Astrocyte (in vitro differentiated cells and primary cell): ENCODE results near the gene CLEC4C. TPM values are rescaled to one million over a fixed set of nuclear protein-coding genes. Genes with fewer than 3 reads are reported as not detected.

ENCODE experiments used
- DNase-seq: peaks from one replicate; pipeline ENCODE4 v3.0.0-alpha.2; 2010; ENCODE audit warnings: low read depth
- FAIRE-seq: peaks from 2 replicates; lab custom pipeline; 2011; peaks lifted over from hg19 to GRCh38; lab: Jason Lieb, UNC
- H2AFZ ChIP-seq: 2 replicates; pipeline ENCODE4 v1.6.0; 2012; ENCODE audit warnings: low read depth, low read length, inconsistent platforms
- H3K27ac ChIP-seq: 2 replicates; pipeline ENCODE4 v1.5.1; 2011; ENCODE audit warnings: low read depth, low read length, inconsistent platforms
- H3K27me3 ChIP-seq: 2 replicates; pipeline ENCODE4 v1.6.0; 2011; ENCODE audit warnings: low read length, inconsistent platforms; ENCODE audit not compliant: insufficient read depth
- H3K36me3 ChIP-seq: 2 replicates; pipeline ENCODE4 v1.5.1; 2011; ENCODE audit warnings: low read length, inconsistent platforms; ENCODE audit not compliant: insufficient read depth
- H3K4me1 ChIP-seq: 2 replicates; pipeline ENCODE4 v1.5.1; 2011; ENCODE audit warnings: low read length, inconsistent platforms; ENCODE audit not compliant: insufficient read depth
- H3K4me2 ChIP-seq: 2 replicates; pipeline ENCODE4 v1.6.0; 2012; ENCODE audit warnings: low read length, inconsistent platforms
- H3K4me3 ChIP-seq: 2 replicates; pipeline ENCODE4 v1.5.1; 2011; ENCODE audit warnings: low read depth, mild to moderate bottlenecking, low read length, inconsistent platforms; ENCODE audit not compliant: insufficient read depth
- H3K79me2 ChIP-seq: 2 replicates; pipeline ENCODE4 v1.6.0; 2012; ENCODE audit warnings: mild to moderate bottlenecking, low read length, inconsistent platforms; ENCODE audit not compliant: insufficient read depth
- H3K9ac ChIP-seq: 2 replicates; pipeline ENCODE4 v1.6.0; 2012; ENCODE audit warnings: mild to moderate bottlenecking, low read length, inconsistent platforms
- H3K9me3 ChIP-seq: 2 replicates; pipeline ENCODE4 v1.5.1; 2012; ENCODE audit warnings: low read depth, mild to moderate bottlenecking, low read length, inconsistent platforms; ENCODE audit not compliant: insufficient read depth
- H4K20me1 ChIP-seq: 2 replicates; pipeline ENCODE4 v1.6.0; 2012; ENCODE audit warnings: low read length, inconsistent platforms; ENCODE audit not compliant: insufficient read depth
- H3K27ac Mint-ChIP-seq: one replicate; pipeline ENCODE4 v1.8.0; 2021; ENCODE audit warnings: mild to moderate bottlenecking, mixed read lengths; ENCODE audit not compliant: unreplicated experiment
- H3K27me3 Mint-ChIP-seq: one replicate; pipeline ENCODE4 v1.8.0; 2021; ENCODE audit warnings: low read depth, mixed read lengths; ENCODE audit not compliant: unreplicated experiment
- H3K36me3 Mint-ChIP-seq: one replicate; pipeline ENCODE4 v1.8.0; 2021; ENCODE audit warnings: low read depth, mixed read lengths; ENCODE audit not compliant: unreplicated experiment
- H3K4me1 Mint-ChIP-seq: one replicate; pipeline ENCODE4 v1.8.0; 2021; ENCODE audit warnings: low read depth, mixed read lengths; ENCODE audit not compliant: unreplicated experiment
- H3K4me3 Mint-ChIP-seq: one replicate; pipeline ENCODE4 v1.8.0; 2021; ENCODE audit warnings: mild to moderate bottlenecking, moderate library complexity, mixed read lengths; ENCODE audit not compliant: unreplicated experiment
- H3K9me3 Mint-ChIP-seq: one replicate; pipeline ENCODE4 v1.8.0; 2021; ENCODE audit warnings: mild to moderate bottlenecking, mixed read lengths; ENCODE audit not compliant: unreplicated experiment
- EZH2 ChIP-seq: IDR thresholded peaks from 2 replicates; pipeline ENCODE4 v1.6.1; 2012; ENCODE audit warnings: mild to moderate bottlenecking, low read length, inconsistent platforms; ENCODE audit not compliant: insufficient read depth
- total RNA-seq: library from RNA; stranded (reverse); gene quantifications from 2 replicates; pipeline ENCODE4 v1.2.1, GENCODE V29; 2021
- TF ChIP-seq, protein P1 (sequence below): IDR thresholded peaks from 2 replicates; pipeline ENCODE4 v1.5.1; 2011; ENCODE audit warnings: low read depth, mild to moderate bottlenecking, inconsistent platforms, low read length, moderate library complexity; ENCODE audit not compliant: insufficient read depth

The CLEC4C gene
- total RNA-seq, 1 donor from 2014 or later: not detected

DNA sequence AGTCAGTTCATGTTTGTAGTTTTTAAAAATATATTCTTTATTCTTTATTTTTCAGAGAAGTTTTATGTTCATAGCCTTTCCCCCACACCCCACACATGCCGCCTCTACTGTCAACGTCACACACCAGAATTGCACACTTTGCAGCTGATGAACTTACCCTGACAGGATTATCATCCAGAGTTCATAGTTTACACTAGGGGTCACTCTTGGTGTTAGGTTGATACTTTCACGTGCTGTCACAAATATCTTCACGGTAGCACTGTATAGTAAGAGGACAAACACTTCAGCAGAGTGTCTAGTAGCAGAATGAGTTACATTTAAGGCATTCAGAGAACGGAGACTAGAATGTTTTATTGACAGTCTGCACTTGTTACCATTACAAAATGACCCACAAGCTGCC is 30.8 kb downstream of the CLEC4C start:
- Histone ChIP-seq H3K4me2 (no peak overlapping the region), H3K4me1 (no peaks in the 10 kb centered on the region), H4K20me1 (no peaks in the 10 kb centered on the region), H3K79me2 (no peaks in the 10 kb centered on the region), H3K27me3 (no peaks in the 10 kb centered on the region), H3K9ac (no peak overlapping the region), H3K36me3 (no peaks in the 10 kb centered on the region), H3K4me3 (no peak overlapping the region), H3K27ac (no peak overlapping the region), H2AFZ (no peak overlapping the region), H3K9me3 (no peaks in the 10 kb centered on the region)
- DNase-seq (no peak), FAIRE-seq (no peak)
- H3K4me1 Mint-ChIP-seq: peaks cover 3% of the 10 kb centered on the region
- no peak overlapping the region for H3K4me3 Mint-ChIP-seq
- TF ChIP-seq, protein P1, sequence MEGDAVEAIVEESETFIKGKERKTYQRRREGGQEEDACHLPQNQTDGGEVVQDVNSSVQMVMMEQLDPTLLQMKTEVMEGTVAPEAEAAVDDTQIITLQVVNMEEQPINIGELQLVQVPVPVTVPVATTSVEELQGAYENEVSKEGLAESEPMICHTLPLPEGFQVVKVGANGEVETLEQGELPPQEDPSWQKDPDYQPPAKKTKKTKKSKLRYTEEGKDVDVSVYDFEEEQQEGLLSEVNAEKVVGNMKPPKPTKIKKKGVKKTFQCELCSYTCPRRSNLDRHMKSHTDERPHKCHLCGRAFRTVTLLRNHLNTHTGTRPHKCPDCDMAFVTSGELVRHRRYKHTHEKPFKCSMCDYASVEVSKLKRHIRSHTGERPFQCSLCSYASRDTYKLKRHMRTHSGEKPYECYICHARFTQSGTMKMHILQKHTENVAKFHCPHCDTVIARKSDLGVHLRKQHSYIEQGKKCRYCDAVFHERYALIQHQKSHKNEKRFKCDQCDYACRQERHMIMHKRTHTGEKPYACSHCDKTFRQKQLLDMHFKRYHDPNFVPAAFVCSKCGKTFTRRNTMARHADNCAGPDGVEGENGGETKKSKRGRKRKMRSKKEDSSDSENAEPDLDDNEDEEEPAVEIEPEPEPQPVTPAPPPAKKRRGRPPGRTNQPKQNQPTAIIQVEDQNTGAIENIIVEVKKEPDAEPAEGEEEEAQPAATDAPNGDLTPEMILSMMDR: no peak
- TF ChIP-seq EZH2: no peak
- no peak overlapping the region for H3K27ac Mint-ChIP-seq
- no peaks in the 10 kb centered on the region for H3K27me3 Mint-ChIP-seq
- no peaks in the 10 kb centered on the region for H3K36me3 Mint-ChIP-seq
- no peaks in the 10 kb centered on the region for H3K9me3 Mint-ChIP-seq

DNA sequence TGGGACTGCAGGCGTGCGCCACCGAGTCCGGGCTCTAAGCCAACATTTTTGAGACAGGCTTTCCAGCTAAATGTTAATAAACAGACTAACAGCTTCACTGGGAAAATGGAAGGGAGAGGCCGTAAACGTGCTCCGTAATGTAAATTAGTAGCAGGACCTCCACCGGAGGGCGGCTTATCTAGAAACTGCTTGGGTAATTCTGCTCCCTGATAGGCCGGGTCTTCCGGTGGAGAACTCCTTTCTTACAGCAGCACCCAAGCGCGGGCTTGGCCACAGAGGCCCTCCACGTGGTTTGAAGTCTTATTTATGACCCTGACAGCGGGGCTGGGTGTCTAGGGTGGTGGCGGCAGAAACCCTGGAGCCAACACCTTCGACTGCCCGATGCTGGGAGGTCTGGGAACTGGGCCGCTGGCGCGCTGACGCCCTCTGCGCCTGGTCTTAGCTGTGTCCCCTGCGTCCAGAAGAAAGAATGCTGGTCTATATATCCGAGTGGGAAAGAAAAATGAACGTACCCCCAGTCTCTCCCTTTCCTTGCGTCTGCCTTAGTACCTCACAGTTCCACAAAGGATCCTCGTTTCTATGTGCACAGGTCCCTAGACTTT is 34.2 kb downstream of the CLEC4C start:
- TF ChIP-seq, protein P1: no peak
- TF ChIP-seq EZH2: no peak
- H3K27ac Mint-ChIP-seq: no peak overlapping the region
- Histone ChIP-seq H3K4me2 (no peak overlapping the region), H3K27me3 (no peaks in the 10 kb centered on the region), H3K79me2 (no peaks in the 10 kb centered on the region), H3K9ac (no peak overlapping the region), H2AFZ (no peak overlapping the region), H3K36me3 (no peaks in the 10 kb centered on the region), H3K27ac (no peak overlapping the region), H3K9me3 (no peaks in the 10 kb centered on the region), H4K20me1 (no peaks in the 10 kb centered on the region), H3K4me3 (no peak overlapping the region), H3K4me1 (no peaks in the 10 kb centered on the region)
- H3K27me3 Mint-ChIP-seq: no peaks in the 10 kb centered on the region
- FAIRE-seq: no peak
- H3K9me3 Mint-ChIP-seq: no peaks in the 10 kb centered on the region
- no peaks in the 10 kb centered on the region for H3K36me3 Mint-ChIP-seq
- no peak overlapping the region for H3K4me3 Mint-ChIP-seq
- peaks cover 3% of the 10 kb centered on the region for H3K4me1 Mint-ChIP-seq
- DNase-seq: no peak

DNA sequence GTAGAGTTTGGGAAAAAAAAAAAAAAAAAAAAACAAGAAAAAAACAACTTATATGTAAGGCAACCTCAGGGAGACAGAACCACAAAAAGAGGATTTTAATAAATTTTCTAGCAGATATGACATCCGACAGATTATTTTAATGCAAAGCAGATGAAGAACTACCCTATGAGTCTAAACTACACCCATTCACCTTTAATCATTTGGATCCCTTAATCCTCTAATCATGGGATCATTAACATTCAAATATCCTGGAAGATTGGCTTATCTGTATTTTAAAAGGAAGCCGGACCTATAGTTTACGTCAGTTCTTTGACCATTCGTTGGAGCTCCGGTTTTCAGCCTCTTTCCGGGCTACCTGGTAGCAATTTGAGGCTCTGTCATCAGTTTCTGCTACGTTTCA is 36.0 kb downstream of the CLEC4C start, which contains the start of gene DPPA3:
Gene DPPA3, plus strand, starts transcription at position 301 of the 400 bp plus-strand sequence. CDS start 138 bp downstream, outside the sequence.
- H4K20me1 ChIP-seq: no peaks in the 10 kb centered on the region
- Mint-ChIP-seq H3K9me3 (no peaks in the 10 kb centered on the region), H3K4me1 (no peaks in the 10 kb centered on the region), H3K27me3 (no peaks in the 10 kb centered on the region), H3K4me3 (no peak within 1 kb of the TSS), H3K27ac (no peak within 1 kb of the TSS), H3K36me3 (no peaks in the 10 kb centered on the region)
- H3K4me2 ChIP-seq: no peak within 1 kb of the TSS
- no peak within 1 kb of the TSS for H3K4me3 ChIP-seq
- no peaks in the 10 kb centered on the region for H3K9me3 ChIP-seq
- no peak within 1 kb of the TSS for H3K9ac ChIP-seq
- H3K36me3 ChIP-seq: no peaks in the 10 kb centered on the region
- no peak for TF ChIP-seq EZH2
- TF ChIP-seq, protein P1: no peak
- FAIRE-seq (no peak), DNase-seq (no peak)
- H2AFZ ChIP-seq: no peak within 1 kb of the TSS
- H3K79me2 ChIP-seq: no peaks in the 10 kb centered on the region
- H3K4me1 ChIP-seq: no peaks in the 10 kb centered on the region
- H3K27me3 ChIP-seq: no peaks in the 10 kb centered on the region
- no peak within 1 kb of the TSS for H3K27ac ChIP-seq
